Loucy (cell line): ENCODE results near the gene EFNA5.

Experiments
- H2AFZ ChIP-seq: fragments of 200-600 bp; sonication (generic); 2 replicates; pipeline ENCODE4 v1.6.0; 2016; ENCODE audit warnings: antibody characterized with exemption, mild to moderate bottlenecking, low read length, moderate library complexity
- H3F3A ChIP-seq: fragments of 200-600 bp; 2 replicates; pipeline ENCODE4 v1.6.0; 2016; ENCODE audit warnings: antibody characterized with exemption, low read depth, mild to moderate bottlenecking
- H3K27me3 ChIP-seq: fragments of 200-600 bp; sonication (generic); 2 replicates; pipeline ENCODE4 v1.6.1; 2014; ENCODE audit warnings: low read length, mild to moderate bottlenecking; ENCODE audit not compliant: insufficient read depth, poor library complexity, severe bottlenecking
- H3K36me3 ChIP-seq: fragments of 200-600 bp; sonication (generic); 2 replicates; pipeline ENCODE4 v1.6.1; 2016; ENCODE audit warnings: low read length; ENCODE audit not compliant: insufficient read depth
- H3K4me1 ChIP-seq: fragments of 200-600 bp; sonication (generic); 2 replicates; pipeline ENCODE4 v1.5.1; 2014; ENCODE audit warnings: low read length, mild to moderate bottlenecking; ENCODE audit not compliant: insufficient read depth, poor library complexity, severe bottlenecking
- H3K4me2 ChIP-seq: fragments of 200-600 bp; sonication (generic); 2 replicates; pipeline ENCODE4 v1.6.0; 2014; ENCODE audit warnings: antibody characterized with exemption, low read length, low read depth, mild to moderate bottlenecking; ENCODE audit not compliant: poor library complexity, severe bottlenecking
- H3K4me3 ChIP-seq: fragments of 200-600 bp; sonication (generic); 2 replicates; pipeline ENCODE4 v1.5.1; 2014; ENCODE audit warnings: low read length, mild to moderate bottlenecking, mixed read lengths; ENCODE audit not compliant: poor library complexity, severe bottlenecking
- H3K79me2 ChIP-seq: fragments of 200-600 bp; sonication (generic); 2 replicates; pipeline ENCODE4 v1.6.1; 2014; ENCODE audit warnings: low read length; ENCODE audit not compliant: insufficient read depth
- H3K9ac ChIP-seq: fragments of 200-600 bp; sonication (generic); 2 replicates; pipeline ENCODE4 v1.6.0; 2014; ENCODE audit warnings: mild to moderate bottlenecking, low read depth, low read length, moderate library complexity; ENCODE audit not compliant: poor library complexity, severe bottlenecking
- H3K9me2 ChIP-seq: fragments of 200-600 bp; sonication (generic); replicated peaks from 2 replicates; pipeline ENCODE4 v1.6.1; 2016; ENCODE audit warnings: low read depth, low read length, mixed read lengths
- H3K9me3 ChIP-seq: fragments of 200-600 bp; sonication (generic); 2 replicates; pipeline ENCODE4 v1.6.1; 2014; ENCODE audit warnings: mild to moderate bottlenecking, antibody characterized with exemption, low read length, low read depth; ENCODE audit not compliant: insufficient read depth
- H4K20me1 ChIP-seq: fragments of 200-600 bp; sonication (generic); 2 replicates; pipeline ENCODE4 v1.6.0; 2014; ENCODE audit warnings: antibody characterized with exemption, low read length, mild to moderate bottlenecking; ENCODE audit not compliant: insufficient read depth, poor library complexity, severe bottlenecking
- CTCF ChIP-seq: fragments of 200-600 bp; sonication (generic); conservative IDR thresholded peaks from 2 replicates; pipeline ENCODE4 v1.5.1; 2014; ENCODE audit warnings: mild to moderate bottlenecking, antibody characterized with exemption, low read length
- EZH2phosphoT487 ChIP-seq: fragments of 200-600 bp; IDR thresholded peaks from 2 replicates; pipeline ENCODE4 v1.6.1; 2018; ENCODE audit warnings: antibody characterized with exemption, mild to moderate bottlenecking, moderate library complexity, borderline replicate concordance

Gene EFNA5

GRCh38 chr5:107474716-107475489 is 195.8 kb downstream of the EFNA5 start:
- TF ChIP-seq CTCF (no peak), EZH2phosphoT487 (no peak)
- Histone ChIP-seq H3K27me3 (no peaks in the 10 kb centered on the region), H3K4me1 (peaks cover 8% of the 10 kb centered on the region), H3K9ac (no peak overlapping the region), H4K20me1 (no peaks in the 10 kb centered on the region), H3F3A (no peaks in the 10 kb centered on the region), H3K9me3 (no peaks in the 10 kb centered on the region), H3K4me2 (no peak overlapping the region), H3K36me3 (no peaks in the 10 kb centered on the region), H3K79me2 (no peaks in the 10 kb centered on the region), H3K4me3 (no peak overlapping the region), H3K9me2 (no peaks in the 10 kb centered on the region), H2AFZ (no peak overlapping the region)

- H3K27me3 ChIP-seq, result no peaks in the 10 kb centered on the region
- no peaks in the 10 kb centered on the region for H4K20me1 ChIP-seq
- no peak overlapping the region for H3K4me2 ChIP-seq
- peaks cover 10% of the 10 kb centered on the region for H3K4me1 ChIP-seq
- H3K9ac ChIP-seq, result no peak overlapping the region
- no peak for TF ChIP-seq CTCF
- no peak for TF ChIP-seq EZH2phosphoT487
- H3K79me2 ChIP-seq, result no peaks in the 10 kb centered on the region
- H3K4me3 ChIP-seq, result no peak overlapping the region
- no peaks in the 10 kb centered on the region for H3K36me3 ChIP-seq
- no peaks in the 10 kb centered on the region for H3F3A ChIP-seq
- no peaks in the 10 kb centered on the region for H3K9me2 ChIP-seq
- no peaks in the 10 kb centered on the region for H3K9me3 ChIP-seq
- H2AFZ ChIP-seq, result no peak overlapping the region
Measured at GRCh38 chr5:107474361-107474715, 196.4 kb downstream of the EFNA5 start.

DNA sequence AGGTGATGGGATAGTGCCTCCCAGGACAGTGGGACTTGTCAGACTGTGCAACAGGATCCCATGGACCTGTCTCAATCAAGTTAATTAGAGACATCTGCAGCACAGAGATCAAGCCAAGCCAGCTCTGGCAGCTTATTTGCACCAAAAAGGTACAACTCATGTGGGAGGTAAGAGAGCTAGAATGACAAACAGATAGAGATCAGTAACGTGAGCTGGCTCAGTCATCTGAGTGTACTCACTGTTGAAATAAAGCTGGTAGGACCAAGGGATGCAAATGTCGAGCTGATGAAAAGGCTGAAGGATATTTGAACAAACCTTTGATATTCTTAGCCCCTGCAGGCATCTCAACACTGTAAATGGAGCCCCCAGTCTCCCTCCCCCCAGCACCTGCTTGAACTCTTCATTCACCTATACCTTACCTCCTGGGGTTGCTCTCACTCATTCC is 198.1 kb downstream of the EFNA5 start:
- no peak overlapping the region for H3K9ac ChIP-seq
- H3K27me3 ChIP-seq, result no peaks in the 10 kb centered on the region
- H3K9me2 ChIP-seq, result no peaks in the 10 kb centered on the region
- H3K36me3 ChIP-seq, result no peaks in the 10 kb centered on the region
- H3K79me2 ChIP-seq, result no peaks in the 10 kb centered on the region
- H3K4me3 ChIP-seq, result no peak overlapping the region
- H3K4me1 ChIP-seq, result peaks cover 5% of the 10 kb centered on the region
- no peaks in the 10 kb centered on the region for H3F3A ChIP-seq
- no peaks in the 10 kb centered on the region for H4K20me1 ChIP-seq
- H2AFZ ChIP-seq, result no peak overlapping the region
- no peak overlapping the region for H3K4me2 ChIP-seq
- TF ChIP-seq CTCF, result no peak
- no peak for TF ChIP-seq EZH2phosphoT487
- no peaks in the 10 kb centered on the region for H3K9me3 ChIP-seq
